ENCODE data around the gene GLIS2. TPM values are rescaled to one million over a fixed set of nuclear protein-coding genes. Genes with fewer than 3 reads are reported as not detected.
A peak's percentile ranks its signal among the peaks of the same experiment; 100 is the strongest.

Gene GLIS2
- total and polyA plus RNA-seq, 10 donors: 0.89 to 8.4 (median 3.3) TPM

GRCh38 chr16:4301177-4301576 lies 14.7 kb upstream of the GLIS2 start:
- Histone ChIP-seq H3K27ac (no peak overlapping the region), H3K4me1 (peaks cover 0 to 31% (median 11%) of the 10 kb centered on the region in 6 donors), H3K36me3 (peaks cover 0 to 9% (median 0%) of the 10 kb centered on the region in 6 donors), H3K9me3 (no peaks in the 10 kb centered on the region), H3K4me3 (no peak overlapping the region), H3K27me3 (replicated peaks in 1 of 7) (no peaks in the 10 kb centered on the region)
- TF ChIP-seq POLR2AphosphoS5 (IDR thresholded peaks at IDR 0.05) (no peak), CTCF (IDR thresholded peaks at IDR 0.05 in 8 of 11, conservative IDR thresholded peaks at IDR 0.05 in 3 of 11) (no peak), POLR2A (IDR thresholded peaks at IDR 0.05) (no peak)
- intact Hi-C loops (cut with DNase I; ENCODE audit: low total_unique reads): no loop called here
- 94 to 98% (median 96%) methylated on average over 4 of the region's 4 CpGs for WGBS, 5 donors
- no peak for DNase-seq

GRCh38 chr16:4301968-4302367 lies 13.9 kb upstream of the GLIS2 start:
- DNase-seq: no peak
- Histone ChIP-seq H3K4me3 (no peak overlapping the region), H3K4me1 (peaks cover 6 to 39% (median 19%) of the 10 kb centered on the region in 6 donors), H3K9me3 (no peaks in the 10 kb centered on the region), H3K36me3 (peaks cover 0 to 9% (median 0%) of the 10 kb centered on the region in 6 donors), H3K27ac (no peak overlapping the region), H3K27me3 (replicated peaks in 1 of 7) (no peaks in the 10 kb centered on the region)
- 90 to 99% (median 96%) methylated on average over 6 of the region's 6 CpGs for WGBS, 5 donors
- intact Hi-C loops (cut with DNase I; ENCODE audit: low total_unique reads): no loop called here
- TF ChIP-seq CTCF (IDR thresholded peaks at IDR 0.05 in 8 of 11, conservative IDR thresholded peaks at IDR 0.05 in 3 of 11): no peak
- TF ChIP-seq POLR2AphosphoS5 (IDR thresholded peaks at IDR 0.05): no peak
- no peak for TF ChIP-seq POLR2A (IDR thresholded peaks at IDR 0.05)

GRCh38 chr16:4303973-4304372 lies 11.9 kb upstream of the GLIS2 start:
- Histone ChIP-seq H3K27me3 (replicated peaks in 1 of 7) (no peaks in the 10 kb centered on the region), H3K27ac (no peak overlapping the region), H3K36me3 (peaks cover 0 to 9% (median 0%) of the 10 kb centered on the region in 6 donors), H3K9me3 (no peaks in the 10 kb centered on the region), H3K4me1 (peaks cover 7 to 54% (median 24%) of the 10 kb centered on the region in 6 donors), H3K4me3 (no peak overlapping the region)
- WGBS, 5 donors: 81 to 86% (median 86%) methylated on average over 13 of the region's 13 CpGs
- intact Hi-C loops (cut with DNase I; ENCODE audit: low total_unique reads): no loop called here
- DNase-seq: no peak
- no peak for TF ChIP-seq CTCF (IDR thresholded peaks at IDR 0.05 in 8 of 11, conservative IDR thresholded peaks at IDR 0.05 in 3 of 11)
- TF ChIP-seq POLR2AphosphoS5 (IDR thresholded peaks at IDR 0.05): no peak
- TF ChIP-seq POLR2A (IDR thresholded peaks at IDR 0.05): no peak

GRCh38 chr16:4306470-4307214 lies 9.2 kb upstream of the GLIS2 start:
- 33 to 56% (median 48%) methylated on average over 5 to 16 of the region's 16 CpGs for WGBS, 5 donors
- TF ChIP-seq CTCF (IDR thresholded peaks at IDR 0.05 in 8 of 11, conservative IDR thresholded peaks at IDR 0.05 in 3 of 11): no peak
- TF ChIP-seq POLR2AphosphoS5 (IDR thresholded peaks at IDR 0.05): peak in 1 of 3 donors; percentile 25
- no peak for TF ChIP-seq POLR2A (IDR thresholded peaks at IDR 0.05)
- peak; percentile 81 for DNase-seq
- peaks cover 7 to 58% (median 23%) of the 10 kb centered on the region in 6 donors for H3K4me1 ChIP-seq
- peak overlapping the region; percentile 48 to 76 (median 53) for H3K4me3 ChIP-seq
- H3K36me3 ChIP-seq: peaks cover 0 to 8% (median 0%) of the 10 kb centered on the region in 6 donors
- H3K27me3 ChIP-seq (replicated peaks in 1 of 7): no peaks in the 10 kb centered on the region
- no peaks in the 10 kb centered on the region for H3K9me3 ChIP-seq
- intact Hi-C loops (cut with DNase I; ENCODE audit: low total_unique reads): no loop called here
- peak overlapping the region; percentile 77 to 93 (median 87) for H3K27ac ChIP-seq
